Adrenal gland (tissue), 12 donors: ENCODE measurements around the gene NUMBL. TPM values are rescaled to one million over a fixed set of nuclear protein-coding genes. Genes with fewer than 3 reads are reported as not detected.
A peak's percentile ranks its signal among the peaks of the same experiment; 100 is the strongest.

Experiments
- DNase-seq, 7 donors: peaks; one replicate each; pipeline ENCODE4 v3.0.0-alpha.2; 2019 to 2020
- H3K27ac ChIP-seq, 5 donors: fragments of 200-600 bp; sonication (generic) in 4 of 5; 1 replicate in 3 of 5; 2 replicates in 2 of 5; pipeline versions ENCODE4 v1.5.1 to v1.8.0; 2016 to 2020; ENCODE audit warnings: mild to moderate bottlenecking in 1 of 5
- H3K27me3 ChIP-seq: fragments of 200-600 bp; 2 replicates; pipeline ENCODE4 v1.8.0; 2021
- H3K36me3 ChIP-seq, 2 donors: fragments of 200-600 bp; replicated peaks in 1 of 2; 1 replicate in 1 of 2; 2 replicates in 1 of 2; pipeline versions ENCODE4 v1.5.1 to v1.8.0; 2018 to 2022
- H3K4me1 ChIP-seq, 2 donors: fragments of 200-600 bp; replicated peaks in 1 of 2; 1 replicate in 1 of 2; 2 replicates in 1 of 2; pipeline versions ENCODE4 v1.5.1 to v1.8.0; 2018 to 2021
- H3K4me3 ChIP-seq, 4 donors: fragments of 200-600 bp; sonication (generic) in 3 of 4; one replicate each; pipeline ENCODE4 v1.5.1; 2016 to 2018
- H3K9me3 ChIP-seq, 3 donors: fragments of 200-600 bp; sonication (generic) in 1 of 3; replicated peaks in 1 of 3; 1 replicate in 2 of 3; 2 replicates in 1 of 3; pipeline versions ENCODE4 v1.5.1 to v1.8.0; 2016 to 2021
- POLR2A ChIP-seq, 2 donors: fragments of 450-650 bp; IDR thresholded peaks; one replicate each; pipeline ENCODE4 v1.6.1; 2017; ENCODE audit warnings: antibody characterized with exemption in 2 of 2, mild to moderate bottlenecking in 2 of 2, moderate library complexity in 1 of 2
- WGBS, 4 donors: extraction: QIAGEN DNeasy Blood & Tissue Kit in 2 of 4; methylation state at CpG; one replicate each; pipeline versions ENCODE4 v1.1.5 to v1.1.7; 2013 to 2017; 5-methylcytosine and 5-hydroxymethylcytosine counted together
- intact Hi-C, 2 donors: fragments of 100-400 bp; cut with DNase I; formaldehyde crosslinking; loops; one replicate each; pipeline versions ENCODE4 v1.14.1 to v1.15.0; 2022 to 2023
- polyA plus RNA-seq, 3 donors: library from polyadenylated mRNA; stranded (reverse); fragments of 200-250 nt in 2 of 3; fragments of 350-450 nt in 1 of 3; fragmentation: Illumina TruSeq in 1 of 3; extraction: RNeasy Lipid Tissue Mini Kit (QIAGEN cat#74804) in 1 of 3; gene quantifications; one replicate each; pipeline ENCODE4 v1.2.3, GENCODE V29; 2013 to 2014
- total RNA-seq, 9 donors: library from RNA; depleted of rRNA in 4 of 9; stranded (reverse); fragments of >200 nt in 4 of 9; fragments of 120-200 nt in 1 of 9; fragmentation: NEBNext Ultra II Directional in 1 of 9; extraction: Animal tissue kit (Norgen Biotek cat#: 25700) in 1 of 9; gene quantifications; one replicate each; pipeline versions ENCODE4 v1.1.0 to v1.2.4, GENCODE V29; 2013 to 2023
- TF ChIP-seq, protein P1 (sequence below), 6 experiments: fragments of 450-650 bp in 4 of 6; fragments of 200-600 bp in 2 of 6; sonication (generic) in 1 of 6; IDR thresholded peaks; 1 replicate in 5 of 6; 2 replicates in 1 of 6; pipeline versions ENCODE4 v1.5.1 to v1.8.0; 2016 to 2021; ENCODE audit warnings: antibody characterized with exemption in 6 of 6, mild to moderate bottlenecking in 2 of 6, moderate library complexity in 1 of 6
- donor health status: healthy with polysubstance abuse.
- donor health status: Bipolar disorder and iron deficiency.
- donor health status: DM: yes; HTN: yes; CAD: no.
- donor health status: DM: no; HTN: no; CAD: no.
- donor health status: DM: no; HTN: no; CAD: no.
- donor health status: DM: yes; HTN: yes; CAD: no.

The NUMBL gene
- total and polyA plus RNA-seq, 12 donors = 3.2 to 60.6 (median 30.0) TPM

DNA sequence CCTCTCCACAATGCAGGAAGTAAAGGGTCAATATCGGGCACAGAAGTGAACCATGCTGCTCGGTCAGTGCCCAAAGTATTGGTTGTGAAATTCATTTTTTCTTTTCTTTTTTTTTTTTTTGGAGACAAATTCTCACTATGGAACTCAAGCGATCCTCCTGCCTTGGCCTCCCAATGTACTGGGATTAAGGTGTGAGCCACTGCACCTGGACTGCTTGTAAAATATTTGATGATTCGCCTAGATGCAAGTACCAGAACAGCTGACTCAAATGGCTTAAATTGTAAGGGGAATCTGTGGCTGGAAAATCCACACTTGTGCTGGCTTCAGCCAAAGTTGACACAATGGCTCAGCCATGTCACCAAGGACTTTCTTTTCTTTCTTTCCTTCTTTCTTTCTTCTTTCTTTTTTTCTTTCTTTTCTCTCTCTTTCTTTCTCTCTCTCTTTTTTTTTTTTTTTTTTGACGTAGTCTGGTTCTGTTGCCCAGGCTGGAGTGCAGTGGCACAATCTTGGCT is 43.7 kb downstream of the NUMBL start:
- no peak for DNase-seq
- Histone ChIP-seq H3K27me3 (no peaks in the 10 kb centered on the region), H3K4me1 (peaks cover 0 to 22% of the 10 kb centered on the region in 2 donors), H3K27ac (peak overlapping the region in 2 of 5 donors; percentile 71 to 87), H3K9me3 (no peaks in the 10 kb centered on the region), H3K36me3 (no peaks in the 10 kb centered on the region), H3K4me3 (peak overlapping the region in 1 of 4 donors; percentile 25)
- intact Hi-C loops = no loop called here
- WGBS, 4 donors = 55 to 69% (median 67%) methylated on average over 5 of the region's 5 CpGs
- TF ChIP-seq, protein P1, sequence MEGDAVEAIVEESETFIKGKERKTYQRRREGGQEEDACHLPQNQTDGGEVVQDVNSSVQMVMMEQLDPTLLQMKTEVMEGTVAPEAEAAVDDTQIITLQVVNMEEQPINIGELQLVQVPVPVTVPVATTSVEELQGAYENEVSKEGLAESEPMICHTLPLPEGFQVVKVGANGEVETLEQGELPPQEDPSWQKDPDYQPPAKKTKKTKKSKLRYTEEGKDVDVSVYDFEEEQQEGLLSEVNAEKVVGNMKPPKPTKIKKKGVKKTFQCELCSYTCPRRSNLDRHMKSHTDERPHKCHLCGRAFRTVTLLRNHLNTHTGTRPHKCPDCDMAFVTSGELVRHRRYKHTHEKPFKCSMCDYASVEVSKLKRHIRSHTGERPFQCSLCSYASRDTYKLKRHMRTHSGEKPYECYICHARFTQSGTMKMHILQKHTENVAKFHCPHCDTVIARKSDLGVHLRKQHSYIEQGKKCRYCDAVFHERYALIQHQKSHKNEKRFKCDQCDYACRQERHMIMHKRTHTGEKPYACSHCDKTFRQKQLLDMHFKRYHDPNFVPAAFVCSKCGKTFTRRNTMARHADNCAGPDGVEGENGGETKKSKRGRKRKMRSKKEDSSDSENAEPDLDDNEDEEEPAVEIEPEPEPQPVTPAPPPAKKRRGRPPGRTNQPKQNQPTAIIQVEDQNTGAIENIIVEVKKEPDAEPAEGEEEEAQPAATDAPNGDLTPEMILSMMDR (IDR thresholded peaks at IDR 0.05) = no peak
- no peak for TF ChIP-seq POLR2A (IDR thresholded peaks at IDR 0.05)

DNA sequence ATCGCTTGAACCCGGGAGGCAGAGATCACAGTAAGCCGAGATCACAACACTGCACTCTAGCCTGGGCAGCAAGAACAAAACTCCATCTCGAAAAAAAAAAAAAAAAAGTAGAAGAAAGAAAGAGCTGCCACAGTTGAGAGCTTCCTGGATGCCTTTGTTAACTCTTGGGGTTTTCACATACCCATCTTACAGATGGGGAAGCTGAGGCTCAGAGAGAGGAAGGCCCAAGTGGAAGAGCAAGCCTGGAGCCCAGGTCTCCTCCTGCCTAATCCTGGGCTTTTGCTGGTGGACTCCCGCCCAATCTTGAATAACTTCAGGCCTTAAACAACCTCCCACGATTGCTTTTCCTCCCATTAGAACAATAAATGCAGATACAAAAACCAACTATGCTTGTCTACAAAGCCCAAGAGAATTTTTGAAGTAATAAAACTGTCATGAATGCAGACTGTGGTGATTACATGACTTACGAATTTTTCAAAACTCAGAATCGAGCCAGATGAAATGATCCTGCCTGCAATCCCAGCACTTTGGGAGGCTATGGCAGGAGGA is 47.6 kb downstream of the NUMBL start:
- no peaks in the 10 kb centered on the region for H3K27me3 ChIP-seq
- 72 to 81% (median 76%) methylated on average over 8 of the region's 8 CpGs for WGBS, 4 donors
- no peak for DNase-seq
- no peaks in the 10 kb centered on the region for H3K36me3 ChIP-seq
- no peak overlapping the region for H3K4me3 ChIP-seq
- H3K27ac ChIP-seq = peak overlapping the region in 1 of 5 donors; percentile 16
- TF ChIP-seq, protein P1 (IDR thresholded peaks at IDR 0.05) = no peak
- no peak for TF ChIP-seq POLR2A (IDR thresholded peaks at IDR 0.05)
- intact Hi-C loops = no loop called here
- H3K9me3 ChIP-seq = no peaks in the 10 kb centered on the region
- peaks cover 0 to 16% of the 10 kb centered on the region in 2 donors for H3K4me1 ChIP-seq

DNA sequence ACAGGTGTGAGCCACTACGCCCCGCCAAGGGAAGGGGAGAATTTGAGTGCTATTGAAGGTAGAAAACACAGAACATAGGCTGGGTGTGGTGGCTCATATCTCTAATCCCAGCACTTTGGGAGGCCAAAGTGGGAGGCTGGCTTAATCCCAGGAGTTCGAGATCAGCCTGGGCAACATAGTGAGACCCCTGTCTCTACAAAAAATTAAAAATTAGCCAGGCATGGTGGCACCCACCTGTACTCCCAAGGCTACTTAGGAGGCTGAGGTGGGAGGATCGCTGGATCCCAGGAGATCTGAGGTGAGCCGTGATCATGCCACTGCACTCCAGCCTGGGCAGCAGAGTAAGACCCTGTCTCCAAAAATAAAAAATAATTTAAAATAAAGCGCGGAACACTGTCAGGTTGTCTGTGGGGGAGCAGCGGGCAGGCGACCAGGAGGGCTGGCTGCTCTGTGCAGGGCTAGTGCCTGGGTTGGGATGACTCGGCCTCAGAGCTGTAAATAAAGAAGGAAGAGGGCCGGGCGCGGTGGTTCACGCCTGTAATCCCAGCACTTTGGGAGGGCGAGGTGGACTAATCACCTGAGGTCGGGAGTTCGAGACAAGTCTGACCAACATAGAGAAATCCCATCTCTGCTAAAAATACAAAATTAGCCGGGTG is 48.3 kb downstream of the NUMBL start:
- no peak for DNase-seq
- Histone ChIP-seq H3K36me3 (no peaks in the 10 kb centered on the region), H3K4me3 (no peak overlapping the region), H3K27ac (peak overlapping the region in 1 of 5 donors; percentile 54), H3K4me1 (peaks cover 0 to 16% of the 10 kb centered on the region in 2 donors), H3K9me3 (no peaks in the 10 kb centered on the region), H3K27me3 (no peaks in the 10 kb centered on the region)
- TF ChIP-seq POLR2A (IDR thresholded peaks at IDR 0.05) = no peak
- TF ChIP-seq, protein P1 (IDR thresholded peaks at IDR 0.05) = no peak
- intact Hi-C loops = no loop called here
- 90 to 94% (median 91%) methylated on average over 18 of the region's 18 CpGs for WGBS, 4 donors

DNA sequence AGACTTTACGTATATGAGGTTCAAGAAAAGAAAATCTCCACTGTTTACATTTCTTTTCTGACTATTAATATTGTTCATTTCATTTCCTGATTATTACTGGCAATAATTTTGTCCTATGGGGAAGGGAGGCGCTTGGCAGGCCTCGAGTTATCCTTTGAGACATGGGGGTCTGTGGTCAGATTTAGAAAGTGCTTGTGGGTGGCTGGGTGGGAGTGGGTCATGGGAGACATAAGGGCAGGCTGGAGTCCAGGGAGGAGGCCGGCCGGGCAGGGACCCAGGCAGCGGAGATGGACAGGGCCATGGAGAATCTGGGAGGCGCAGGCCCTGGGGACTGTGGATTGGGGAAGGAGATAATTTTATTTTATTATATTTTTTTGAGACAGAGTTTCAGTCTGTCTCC is 49.2 kb downstream of the NUMBL start:
- Histone ChIP-seq H3K36me3 (no peaks in the 10 kb centered on the region), H3K9me3 (no peaks in the 10 kb centered on the region), H3K27me3 (no peaks in the 10 kb centered on the region), H3K4me1 (peaks cover 0 to 10% of the 10 kb centered on the region in 2 donors), H3K27ac (peak overlapping the region in 1 of 5 donors; percentile 54), H3K4me3 (no peak overlapping the region)
- no peak for DNase-seq
- intact Hi-C loops = no loop called here
- WGBS, 4 donors = 62 to 86% (median 77%) methylated on average over 7 of the region's 7 CpGs
- TF ChIP-seq POLR2A (IDR thresholded peaks at IDR 0.05) = no peak
- TF ChIP-seq, protein P1 (IDR thresholded peaks at IDR 0.05) = no peak
